Mesenteric fat pad (tissue), 1 donor: ENCODE results near the gene CFAP97D1. TPM values are rescaled to one million over a fixed set of nuclear protein-coding genes. Genes with fewer than 3 reads are reported as not detected.

Experiments
- DNase-seq: peaks from one replicate; pipeline ENCODE4 v3.0.0-alpha.2; 2020; ENCODE audit warnings: low spot score
- long read RNA-seq: library from polyadenylated mRNA; unstranded; transcript quantifications from one replicate; pipeline ENCODE4 v2.0.0, GENCODE V29; 2020
- total RNA-seq: library from RNA; stranded (reverse); fragmentation: NEBNext Ultra II Directional; extraction: Animal tissue kit (Norgen Biotek cat#: 25700); gene quantifications from one replicate; pipeline ENCODE4 v1.2.1, GENCODE V29; 2021
- donor health status: DM: yes; HTN: yes; CAD: no.

Gene CFAP97D1
- total RNA-seq: not detected
- long read RNA-seq: 0 reads

- no peak for DNase-seq
These were observed at the start of gene CFAP97D1 for GRCh38 chr17:43780135-43780534. CFAP97D1 (plus strand) TSS chr17:43780435; CDS start chr17:43780463, 28 bp downstream.

- DNase-seq: no peak
These were observed 47.3 kb upstream of the CFAP97D1 start for GRCh38 chr17:43732958-43733357.

GRCh38 chr17:43733956-43734355, 46.3 kb upstream of the CFAP97D1 start:
- DNase-seq: no peak

- no peak for DNase-seq
These were observed 45.9 kb upstream of the CFAP97D1 start for GRCh38 chr17:43734376-43734775.

GRCh38 chr17:43736389-43736788, 43.8 kb upstream of the CFAP97D1 start:
- DNase-seq: no peak

- DNase-seq: no peak
These were observed 42.5 kb upstream of the CFAP97D1 start for GRCh38 chr17:43737722-43738121.

GRCh38 chr17:43740541-43740940, 39.7 kb upstream of the CFAP97D1 start:
- DNase-seq: no peak

GRCh38 chr17:43741636-43742035, 38.6 kb upstream of the CFAP97D1 start:
- DNase-seq: no peak

GRCh38 chr17:43745541-43745940, 34.7 kb upstream of the CFAP97D1 start:
- no peak for DNase-seq

- no peak for DNase-seq
These were observed 30.1 kb upstream of the CFAP97D1 start for GRCh38 chr17:43750153-43750552.

- no peak for DNase-seq
These were observed 26.6 kb upstream of the CFAP97D1 start for GRCh38 chr17:43753493-43754129.

- DNase-seq: no peak
These were observed 25.3 kb upstream of the CFAP97D1 start for GRCh38 chr17:43754947-43755346.

GRCh38 chr17:43755389-43755875, 24.8 kb upstream of the CFAP97D1 start:
- DNase-seq: no peak

- DNase-seq: no peak
These were observed 24.0 kb upstream of the CFAP97D1 start for GRCh38 chr17:43756201-43756600.

GRCh38 chr17:43757171-43757660, 23.0 kb upstream of the CFAP97D1 start:
- DNase-seq: no peak

GRCh38 chr17:43758086-43758485, 22.1 kb upstream of the CFAP97D1 start:
- no peak for DNase-seq

- DNase-seq: no peak
These were observed 21.6 kb upstream of the CFAP97D1 start, which contains the start of gene SOST for GRCh38 chr17:43758497-43759174. SOST (minus strand) TSS chr17:43758791; CDS start chr17:43758741, 50 bp downstream.

GRCh38 chr17:43759836-43760235, 20.4 kb upstream of the CFAP97D1 start:
- no peak for DNase-seq

- peak; percentile 93 for DNase-seq
These were observed 19.9 kb upstream of the CFAP97D1 start for GRCh38 chr17:43760254-43760852.

GRCh38 chr17:43766413-43767052, 13.7 kb upstream of the CFAP97D1 start:
- DNase-seq: peak; percentile 85

- peak; percentile 57 for DNase-seq
These were observed 13.1 kb upstream of the CFAP97D1 start for GRCh38 chr17:43767053-43767712.
